ENCODE data around the gene ATP1A3. TPM values are rescaled to one million over a fixed set of nuclear protein-coding genes. Genes with fewer than 3 reads are reported as not detected.

ATP1A3 gene
- total RNA-seq, 1 experiment from 2014 or later, result 34.2 TPM

DNA sequence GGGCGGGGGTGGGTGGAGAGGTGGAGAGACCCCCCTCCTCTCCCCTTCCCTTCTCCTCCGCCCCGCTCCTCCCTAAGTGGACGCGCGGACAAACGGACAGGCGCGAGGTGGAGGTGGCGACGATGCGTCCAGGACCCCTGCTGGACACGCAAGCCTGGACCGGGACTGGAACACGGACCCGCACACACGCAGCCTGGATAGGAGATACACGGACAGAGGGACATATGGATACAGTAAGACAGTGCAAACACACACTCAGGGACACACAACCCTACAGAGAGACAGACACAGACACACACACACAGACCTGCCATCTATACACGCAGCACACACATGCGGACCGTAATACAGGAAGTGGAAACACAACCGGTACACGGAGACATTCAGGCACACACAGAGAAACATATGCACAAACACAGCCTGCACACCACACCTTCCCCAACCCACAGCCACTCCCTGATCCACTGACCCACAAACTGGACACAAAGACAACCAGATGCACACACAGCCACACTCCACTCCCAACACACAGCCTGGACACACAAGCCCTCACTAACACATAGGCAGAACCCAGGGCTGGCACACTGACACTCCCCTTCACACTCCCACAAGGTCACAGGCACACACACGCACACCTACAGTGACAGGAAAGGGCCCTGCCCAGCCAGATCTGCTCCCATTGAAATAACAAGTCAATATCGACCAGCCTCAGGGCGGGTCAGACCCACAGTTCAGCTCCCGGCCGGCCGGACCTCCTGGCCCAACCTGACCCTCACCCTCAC lies 65.1 kb downstream of the ATP1A3 start:
- Mint-ChIP-seq H3K4me1 (peaks cover 31% of the 10 kb centered on the region), H3K27ac (no peak overlapping the region), H3K4me3 (peak overlapping the region; percentile 72), H3K9me3 (no peaks in the 10 kb centered on the region), H3K27me3 (ENCODE audit: low read depth) (peaks cover 54% of the 10 kb centered on the region), H3K36me3 (no peaks in the 10 kb centered on the region)
- DNase-seq (ENCODE audit: low spot score) (no peak), ATAC-seq (peak; percentile 5; the same call in 1 of the 2 replicates)
- ChIA-PET CTCF (interaction anchor here (0.5 to 4.7 kb wide), 18 partner anchors 8 to 108 kb away, joined by 3 to 34 read pairs (median 4); partner anchors contain the start of gene RABAC1), POLR2A (interaction anchor here (1.3 kb wide), 1 partner anchor 56 kb away, joined by 6 read pairs; no protein-coding TSS in a partner anchor)
- TF ChIP-seq ELF4 (CRISPR knock-in tag; IDR thresholded peaks at IDR 0.05; ENCODE audit: low read depth) (no peak), NR2C2 (CRISPR knock-in tag; IDR thresholded peaks at IDR 0.05) (no peak), TCF7 (CRISPR knock-in tag; IDR thresholded peaks at IDR 0.05; ENCODE audit: low read depth) (no peak), NR3C1 (CRISPR knock-in tag; conservative IDR thresholded peaks at IDR 0.05; ENCODE audit: low read depth) (no peak), IRF2 (CRISPR knock-in tag; IDR thresholded peaks at IDR 0.05; ENCODE audit: borderline replicate concordance, low read depth) (no peak)
- TF ChIP-seq, protein P1, sequence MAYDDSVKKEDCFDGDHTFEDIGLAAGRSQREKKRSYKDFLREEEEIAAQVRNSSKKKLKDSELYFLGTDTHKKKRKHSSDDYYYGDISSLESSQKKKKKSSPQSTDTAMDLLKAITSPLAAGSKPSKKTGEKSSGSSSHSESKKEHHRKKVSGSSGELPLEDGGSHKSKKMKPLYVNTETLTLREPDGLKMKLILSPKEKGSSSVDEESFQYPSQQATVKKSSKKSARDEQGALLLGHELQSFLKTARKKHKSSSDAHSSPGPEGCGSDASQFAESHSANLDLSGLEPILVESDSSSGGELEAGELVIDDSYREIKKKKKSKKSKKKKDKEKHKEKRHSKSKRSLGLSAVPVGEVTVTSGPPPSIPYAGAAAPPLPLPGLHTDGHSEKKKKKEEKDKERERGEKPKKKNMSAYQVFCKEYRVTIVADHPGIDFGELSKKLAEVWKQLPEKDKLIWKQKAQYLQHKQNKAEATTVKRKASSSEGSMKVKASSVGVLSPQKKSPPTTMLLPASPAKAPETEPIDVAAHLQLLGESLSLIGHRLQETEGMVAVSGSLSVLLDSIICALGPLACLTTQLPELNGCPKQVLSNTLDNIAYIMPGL (CRISPR knock-in tag; IDR thresholded peaks at IDR 0.05), result no peak
- TF ChIP-seq, protein P2, sequence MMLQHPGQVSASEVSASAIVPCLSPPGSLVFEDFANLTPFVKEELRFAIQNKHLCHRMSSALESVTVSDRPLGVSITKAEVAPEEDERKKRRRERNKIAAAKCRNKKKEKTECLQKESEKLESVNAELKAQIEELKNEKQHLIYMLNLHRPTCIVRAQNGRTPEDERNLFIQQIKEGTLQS (CRISPR knock-in tag; conservative IDR thresholded peaks at IDR 0.05), result no peak

DNA sequence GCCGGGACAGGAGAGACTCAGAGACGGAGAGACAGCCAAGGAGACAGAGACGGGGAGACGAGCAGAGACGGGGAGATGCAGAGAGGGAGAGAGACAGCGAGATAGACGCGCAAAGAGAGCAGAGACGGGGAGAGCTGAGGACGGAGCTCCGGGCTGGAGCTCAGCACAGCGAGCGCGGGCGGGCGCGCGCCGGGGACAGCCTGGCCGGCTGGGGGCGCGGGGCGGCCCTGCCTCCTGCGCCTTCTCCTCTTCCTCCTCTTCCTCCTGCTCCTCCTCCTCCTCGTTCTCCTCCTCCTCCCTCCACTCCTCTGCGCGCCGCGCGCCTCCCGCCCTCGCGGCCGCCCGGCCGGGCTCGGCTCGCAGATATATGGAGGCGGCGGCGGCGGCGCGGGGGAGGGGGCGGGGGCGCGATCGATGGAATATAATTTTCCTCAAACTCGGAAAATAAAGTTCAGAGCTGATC lies 65.8 kb downstream of the ATP1A3 start, which contains the start of gene ERFL:
Gene ERFL (minus strand): TSS at position 229 of the 463 bp plus-strand sequence. CDS start 15,530 bp downstream, outside the sequence.
- peaks cover 31% of the 10 kb centered on the region for H3K4me1 Mint-ChIP-seq
- no peaks in the 10 kb centered on the region for H3K9me3 Mint-ChIP-seq
- POLR2A ChIA-PET, result no interaction called here
- no peaks in the 10 kb centered on the region for H3K36me3 Mint-ChIP-seq
- TF ChIP-seq, protein P3, sequence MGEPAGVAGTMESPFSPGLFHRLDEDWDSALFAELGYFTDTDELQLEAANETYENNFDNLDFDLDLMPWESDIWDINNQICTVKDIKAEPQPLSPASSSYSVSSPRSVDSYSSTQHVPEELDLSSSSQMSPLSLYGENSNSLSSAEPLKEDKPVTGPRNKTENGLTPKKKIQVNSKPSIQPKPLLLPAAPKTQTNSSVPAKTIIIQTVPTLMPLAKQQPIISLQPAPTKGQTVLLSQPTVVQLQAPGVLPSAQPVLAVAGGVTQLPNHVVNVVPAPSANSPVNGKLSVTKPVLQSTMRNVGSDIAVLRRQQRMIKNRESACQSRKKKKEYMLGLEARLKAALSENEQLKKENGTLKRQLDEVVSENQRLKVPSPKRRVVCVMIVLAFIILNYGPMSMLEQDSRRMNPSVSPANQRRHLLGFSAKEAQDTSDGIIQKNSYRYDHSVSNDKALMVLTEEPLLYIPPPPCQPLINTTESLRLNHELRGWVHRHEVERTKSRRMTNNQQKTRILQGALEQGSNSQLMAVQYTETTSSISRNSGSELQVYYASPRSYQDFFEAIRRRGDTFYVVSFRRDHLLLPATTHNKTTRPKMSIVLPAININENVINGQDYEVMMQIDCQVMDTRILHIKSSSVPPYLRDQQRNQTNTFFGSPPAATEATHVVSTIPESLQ (CRISPR knock-in tag; IDR thresholded peaks at IDR 0.05), result no peak
- peak; percentile 95 for TF ChIP-seq ZNF263 (CRISPR knock-in tag; IDR thresholded peaks at IDR 0.05; ENCODE audit: low read depth)
- no peak within 1 kb of the TSS for H3K27ac Mint-ChIP-seq
- no peak for DNase-seq (ENCODE audit: low spot score)
- peaks cover 47% of the 10 kb centered on the region for H3K27me3 Mint-ChIP-seq (ENCODE audit: low read depth)
- peak within 1 kb of the TSS; percentile 72 for H3K4me3 Mint-ChIP-seq
- CTCF ChIA-PET, result interaction anchor here (0.7 to 1.9 kb wide), 7 partner anchors 9 to 106 kb away, joined by 3 to 12 read pairs (median 5); no protein-coding TSS in a partner anchor
- peak; percentile 13 for ATAC-seq

DNA sequence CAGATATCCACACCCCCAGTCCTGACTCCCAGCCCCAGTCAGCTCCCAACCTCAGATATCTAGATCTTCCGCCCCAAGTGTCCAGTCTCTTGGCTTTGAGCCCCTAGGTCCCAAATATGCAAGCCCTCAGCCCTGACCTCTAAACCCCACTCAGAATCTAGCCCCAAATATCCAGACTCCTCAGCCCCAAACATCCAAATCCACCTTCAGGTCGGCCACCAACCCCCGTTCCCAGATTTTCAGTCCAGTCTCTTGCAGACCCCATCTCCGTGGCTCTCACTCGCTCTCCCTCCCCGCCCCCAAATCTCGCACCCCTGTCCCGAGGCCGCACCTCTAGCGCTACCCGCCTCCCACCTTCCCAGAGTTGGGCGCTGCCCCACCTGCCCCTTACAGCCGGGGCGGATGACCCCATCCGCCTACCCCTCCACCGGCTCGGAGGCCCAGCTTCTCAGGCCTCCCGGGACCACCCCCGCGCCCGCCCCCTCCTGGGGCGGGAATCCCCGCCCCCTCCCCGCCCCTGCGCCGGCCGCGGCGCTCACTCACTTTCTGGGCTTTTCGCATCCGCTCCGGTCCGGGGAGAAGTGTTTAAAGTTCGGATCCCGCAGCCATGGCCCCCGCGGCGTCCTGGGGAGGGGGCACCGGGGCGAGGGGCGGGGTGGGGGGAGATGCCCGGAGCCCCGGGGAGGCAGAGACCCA lies 66.4 kb downstream of the ATP1A3 start:
- CTCF ChIA-PET, result interaction anchor here (0.7 to 1.9 kb wide), 7 partner anchors 8 to 107 kb away, joined by 3 to 12 read pairs (median 5); no protein-coding TSS in a partner anchor
- Mint-ChIP-seq H3K27me3 (ENCODE audit: low read depth) (peaks cover 41% of the 10 kb centered on the region), H3K36me3 (no peaks in the 10 kb centered on the region), H3K4me3 (peak overlapping the region; percentile 70), H3K27ac (no peak overlapping the region), H3K4me1 (peaks cover 29% of the 10 kb centered on the region), H3K9me3 (no peaks in the 10 kb centered on the region)
- no peak; the same call in 1 of the 2 replicates for ATAC-seq
- POLR2A ChIA-PET, result interaction anchor here (1.0 kb wide), 1 partner anchor 55 kb away, joined by 3 read pairs; no protein-coding TSS in a partner anchor
- no peak for DNase-seq (ENCODE audit: low spot score)
- TF ChIP-seq, protein P4, sequence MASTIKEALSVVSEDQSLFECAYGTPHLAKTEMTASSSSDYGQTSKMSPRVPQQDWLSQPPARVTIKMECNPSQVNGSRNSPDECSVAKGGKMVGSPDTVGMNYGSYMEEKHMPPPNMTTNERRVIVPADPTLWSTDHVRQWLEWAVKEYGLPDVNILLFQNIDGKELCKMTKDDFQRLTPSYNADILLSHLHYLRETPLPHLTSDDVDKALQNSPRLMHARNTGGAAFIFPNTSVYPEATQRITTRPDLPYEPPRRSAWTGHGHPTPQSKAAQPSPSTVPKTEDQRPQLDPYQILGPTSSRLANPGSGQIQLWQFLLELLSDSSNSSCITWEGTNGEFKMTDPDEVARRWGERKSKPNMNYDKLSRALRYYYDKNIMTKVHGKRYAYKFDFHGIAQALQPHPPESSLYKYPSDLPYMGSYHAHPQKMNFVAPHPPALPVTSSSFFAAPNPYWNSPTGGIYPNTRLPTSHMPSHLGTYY (CRISPR knock-in tag; IDR thresholded peaks at IDR 0.05), result no peak
- TF ChIP-seq ZNF138 (CRISPR knock-in tag; conservative IDR thresholded peaks at IDR 0.05) (no peak), CREM (CRISPR knock-in tag; IDR thresholded peaks at IDR 0.05) (no peak), RELA (CRISPR knock-in tag; IDR thresholded peaks at IDR 0.05; ENCODE audit: borderline replicate concordance) (no peak), NR1H2 (CRISPR knock-in tag; IDR thresholded peaks at IDR 0.05) (no peak)
- TF ChIP-seq, protein P5, sequence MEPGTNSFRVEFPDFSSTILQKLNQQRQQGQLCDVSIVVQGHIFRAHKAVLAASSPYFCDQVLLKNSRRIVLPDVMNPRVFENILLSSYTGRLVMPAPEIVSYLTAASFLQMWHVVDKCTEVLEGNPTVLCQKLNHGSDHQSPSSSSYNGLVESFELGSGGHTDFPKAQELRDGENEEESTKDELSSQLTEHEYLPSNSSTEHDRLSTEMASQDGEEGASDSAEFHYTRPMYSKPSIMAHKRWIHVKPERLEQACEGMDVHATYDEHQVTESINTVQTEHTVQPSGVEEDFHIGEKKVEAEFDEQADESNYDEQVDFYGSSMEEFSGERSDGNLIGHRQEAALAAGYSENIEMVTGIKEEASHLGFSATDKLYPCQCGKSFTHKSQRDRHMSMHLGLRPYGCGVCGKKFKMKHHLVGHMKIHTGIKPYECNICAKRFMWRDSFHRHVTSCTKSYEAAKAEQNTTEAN (CRISPR knock-in tag; IDR thresholded peaks at IDR 0.05), result no peak
- TF ChIP-seq, protein P6, sequence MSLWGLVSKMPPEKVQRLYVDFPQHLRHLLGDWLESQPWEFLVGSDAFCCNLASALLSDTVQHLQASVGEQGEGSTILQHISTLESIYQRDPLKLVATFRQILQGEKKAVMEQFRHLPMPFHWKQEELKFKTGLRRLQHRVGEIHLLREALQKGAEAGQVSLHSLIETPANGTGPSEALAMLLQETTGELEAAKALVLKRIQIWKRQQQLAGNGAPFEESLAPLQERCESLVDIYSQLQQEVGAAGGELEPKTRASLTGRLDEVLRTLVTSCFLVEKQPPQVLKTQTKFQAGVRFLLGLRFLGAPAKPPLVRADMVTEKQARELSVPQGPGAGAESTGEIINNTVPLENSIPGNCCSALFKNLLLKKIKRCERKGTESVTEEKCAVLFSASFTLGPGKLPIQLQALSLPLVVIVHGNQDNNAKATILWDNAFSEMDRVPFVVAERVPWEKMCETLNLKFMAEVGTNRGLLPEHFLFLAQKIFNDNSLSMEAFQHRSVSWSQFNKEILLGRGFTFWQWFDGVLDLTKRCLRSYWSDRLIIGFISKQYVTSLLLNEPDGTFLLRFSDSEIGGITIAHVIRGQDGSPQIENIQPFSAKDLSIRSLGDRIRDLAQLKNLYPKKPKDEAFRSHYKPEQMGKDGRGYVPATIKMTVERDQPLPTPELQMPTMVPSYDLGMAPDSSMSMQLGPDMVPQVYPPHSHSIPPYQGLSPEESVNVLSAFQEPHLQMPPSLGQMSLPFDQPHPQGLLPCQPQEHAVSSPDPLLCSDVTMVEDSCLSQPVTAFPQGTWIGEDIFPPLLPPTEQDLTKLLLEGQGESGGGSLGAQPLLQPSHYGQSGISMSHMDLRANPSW (CRISPR knock-in tag; conservative IDR thresholded peaks at IDR 0.05; ENCODE audit: low read depth), result no peak
- TF ChIP-seq, protein P7, sequence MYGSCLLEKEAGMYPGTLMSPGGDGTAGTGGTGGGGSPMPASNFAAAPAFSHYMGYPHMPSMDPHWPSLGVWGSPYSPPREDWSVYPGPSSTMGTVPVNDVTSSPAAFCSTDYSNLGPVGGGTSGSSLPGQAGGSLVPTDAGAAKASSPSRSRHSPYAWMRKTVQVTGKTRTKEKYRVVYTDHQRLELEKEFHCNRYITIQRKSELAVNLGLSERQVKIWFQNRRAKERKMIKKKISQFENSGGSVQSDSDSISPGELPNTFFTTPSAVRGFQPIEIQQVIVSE (CRISPR knock-in tag; IDR thresholded peaks at IDR 0.05; ENCODE audit: borderline replicate concordance), result no peak

Measured in WTC11 (cell line).